ENCODE data around the gene SYCP2L. TPM values are rescaled to one million over a fixed set of nuclear protein-coding genes. Genes with fewer than 3 reads are reported as not detected.

Gene SYCP2L
- total and polyA plus RNA-seq, 2 of the 8 experiments (the other 6 are each of a cell fraction or from before 2014, with no cell fraction given) = 1.7 to 4.2 TPM

GRCh38 chr6:10968776-10969175 is 81.9 kb downstream of the SYCP2L start:
- no peak overlapping the region for H2BK15ac ChIP-seq (ENCODE audit: low read length)
- POLR2A ChIA-PET (ENCODE audit: partially characterized antibody) = no interaction called here
- peaks cover 6 to 25% (median 18%) of the 10 kb centered on the region in 4 experiments; a peak in 6 of 7 replicates for H3K27me3 ChIP-seq (replicated peaks in 1 of 4; ENCODE audit: control insufficient read depth in 3 of 4, extremely low read depth in 1 of 4, insufficient read depth in 3 of 4, low read length in 3 of 4)
- H3K14ac ChIP-seq (ENCODE audit: insufficient read length) = no peak overlapping the region
- H2BK5ac ChIP-seq (ENCODE audit: low read depth, low read length) = no peak overlapping the region
- no peak overlapping the region for H3K4ac ChIP-seq (replicated peaks; ENCODE audit: insufficient read length, low read depth, low read length)
- no peaks in the 10 kb centered on the region for H4K20me1 ChIP-seq (replicated peaks in 1 of 2; ENCODE audit: control insufficient read depth in 1 of 2, insufficient read depth in 2 of 2, low read length in 2 of 2)
- H3K4me2 ChIP-seq (ENCODE audit: insufficient read depth in 1 of 2, low read depth in 2 of 2, low read length in 2 of 2) = no peak overlapping the region
- H3K4me1 ChIP-seq (replicated peaks in 1 of 4; ENCODE audit: control insufficient read depth in 3 of 4, insufficient read depth in 4 of 4, low read length in 3 of 4) = no peaks in the 10 kb centered on the region
- no peak overlapping the region for H4K91ac ChIP-seq (replicated peaks; ENCODE audit: insufficient read length, low read length)
- no peak overlapping the region for H3K56ac ChIP-seq (replicated peaks; ENCODE audit: insufficient read length, low read depth, low read length)
- no peak overlapping the region for H4K8ac ChIP-seq (ENCODE audit: extremely low read depth, insufficient read depth, low read length)
- DNase-seq (ENCODE audit: low read depth in 1 of 2, low spot score in 2 of 2) (no peak), FAIRE-seq (no peak)
- H3K4me3 ChIP-seq (ENCODE audit: extremely low read depth in 1 of 4, insufficient read depth in 2 of 4, low read depth in 3 of 4, low read length in 4 of 4) = no peak overlapping the region
- WGBS, 2 experiments (ENCODE audit: extremely low coverage in 1 of 2, insufficient coverage in 1 of 2, insufficient read length in 1 of 2, insufficient replicate concordance in 2 of 2, low coverage in 1 of 2, low lambda C conversion rate in 2 of 2, missing lambda C conversion rate in 1 of 2) = 87% methylated on average over 2 of the region's 2 CpGs; no CpG with 5 or more reads in 1 of the 2 experiments
- no peaks in the 10 kb centered on the region for H3K79me2 ChIP-seq (ENCODE audit: control insufficient read depth in 1 of 2, insufficient read depth in 2 of 2, low read length in 2 of 2)
- H3K9ac ChIP-seq (replicated peaks in 1 of 4; ENCODE audit: extremely low read depth in 1 of 4, low read depth in 3 of 4, low read length in 3 of 4) = no peak overlapping the region
- H3K23ac ChIP-seq (ENCODE audit: insufficient read length) = no peak overlapping the region
- no peaks in the 10 kb centered on the region for H3K9me3 ChIP-seq (ENCODE audit: insufficient read depth in 2 of 2, low read depth in 1 of 2, low read length in 1 of 2)
- no peaks in the 10 kb centered on the region for H3K79me1 ChIP-seq (ENCODE audit: low read depth, low read length)
- no peak overlapping the region for H2BK20ac ChIP-seq (ENCODE audit: low read length)
- H2AFZ ChIP-seq (ENCODE audit: low read length) = no peak overlapping the region
- H4K5ac ChIP-seq (ENCODE audit: insufficient read length, low read depth, low read length) = no peak overlapping the region
- H2AK5ac ChIP-seq (ENCODE audit: low read depth, low read length) = no peak overlapping the region
- H2BK120ac ChIP-seq (replicated peaks; ENCODE audit: low read depth, low read length) = no peak overlapping the region
- H3K27ac ChIP-seq (ENCODE audit: low read depth, low read length) = no peak overlapping the region
- CTCF ChIA-PET (ENCODE audit: partially characterized antibody) = interaction anchor here (0.7 to 1.5 kb wide), 3 partner anchors 14 to 102 kb away, joined by 3 to 6 read pairs (median 6); no protein-coding TSS in a partner anchor
- no peaks in the 10 kb centered on the region; the same call in 1 of the 2 replicates for H3K23me2 ChIP-seq (ENCODE audit: low read depth, low read length)
- H2BK12ac ChIP-seq (ENCODE audit: low read depth, low read length) = no peak overlapping the region
- H3K18ac ChIP-seq (ENCODE audit: extremely low read depth, low read length) = no peak overlapping the region
- no peaks in the 10 kb centered on the region for H3K36me3 ChIP-seq (ENCODE audit: control insufficient read depth in 2 of 4, insufficient read depth in 4 of 4, low read length in 3 of 4)
- TF ChIP-seq POLR2A (IDR thresholded peaks at IDR 0.05; ENCODE audit: control extremely low read depth in 1 of 2, low read depth in 2 of 2, low read length in 2 of 2) (no peak), BRCA1 (IDR thresholded peaks at IDR 0.05; ENCODE audit: low read depth, low read length) (no peak), CHD2 (IDR thresholded peaks at IDR 0.05; ENCODE audit: low read length) (no peak), USF2 (IDR thresholded peaks at IDR 0.05; ENCODE audit: low read length) (no peak), CBX8 (IDR thresholded peaks at IDR 0.05; ENCODE audit: borderline replicate concordance, low read depth, low read length) (no peak), SAP30 (IDR thresholded peaks at IDR 0.05; ENCODE audit: insufficient read depth, insufficient replicate concordance, low read length) (no peak), FOSL1 (IDR thresholded peaks at IDR 0.05; ENCODE audit: insufficient read depth, low read depth, low read length) (no peak), SRF (IDR thresholded peaks at IDR 0.05; ENCODE audit: low read depth, low read length) (no peak), RNF2 (IDR thresholded peaks at IDR 0.05; ENCODE audit: borderline replicate concordance, low read depth, low read length, missing control alignments, poor library complexity, severe bottlenecking) (no peak), EP300 (IDR thresholded peaks at IDR 0.05; ENCODE audit: borderline replicate concordance in 1 of 2, low read depth in 2 of 2, low read length in 2 of 2) (no peak), RAD21 (IDR thresholded peaks at IDR 0.05 in 1 of 2, conservative IDR thresholded peaks at IDR 0.05 in 1 of 2; ENCODE audit: low read depth in 2 of 2, low read length in 2 of 2) (no peak), NANOG (IDR thresholded peaks at IDR 0.05; ENCODE audit: insufficient read depth, low read depth, low read length, poor library complexity, severe bottlenecking) (no peak)
